ENCODE data around the gene ANKRD34A.
A peak's percentile ranks its signal among the peaks of the same experiment; 100 is the strongest.

The ANKRD34A gene

GRCh38 chr1:145990249-145990855 is 26.0 kb upstream of the ANKRD34A start:
- DNase-seq (ENCODE audit: low spot score), result no peak

GRCh38 chr1:145988773-145989172 is 24.4 kb upstream of the ANKRD34A start:
- no peak for DNase-seq (ENCODE audit: low spot score)

- DNase-seq (ENCODE audit: low spot score), result no peak
These were observed 23.6 kb upstream of the ANKRD34A start for GRCh38 chr1:145987926-145988325.

- DNase-seq (ENCODE audit: low spot score), result no peak
These were observed 22.2 kb upstream of the ANKRD34A start for GRCh38 chr1:145986551-145986950.

GRCh38 chr1:145985502-145986439 is 21.4 kb upstream of the ANKRD34A start:
- no peak for DNase-seq (ENCODE audit: low spot score)

- DNase-seq (ENCODE audit: low spot score), result no peak
These were observed 20.7 kb upstream of the ANKRD34A start for GRCh38 chr1:145985129-145985501.

GRCh38 chr1:145983960-145984830 is 19.8 kb upstream of the ANKRD34A start:
- no peak for DNase-seq (ENCODE audit: low spot score)

- DNase-seq (ENCODE audit: low spot score), result no peak
These were observed 18.9 kb upstream of the ANKRD34A start for GRCh38 chr1:145983206-145983675.

- DNase-seq (ENCODE audit: low spot score), result no peak
These were observed 17.8 kb upstream of the ANKRD34A start for GRCh38 chr1:145982010-145982723.

GRCh38 chr1:145980457-145980994 is 16.2 kb upstream of the ANKRD34A start:
- DNase-seq (ENCODE audit: low spot score), result no peak

GRCh38 chr1:145979746-145980456 is 15.5 kb upstream of the ANKRD34A start:
- DNase-seq (ENCODE audit: low spot score), result no peak

GRCh38 chr1:145978854-145979745 is 14.7 kb upstream of the ANKRD34A start:
- peak; percentile 83 for DNase-seq (ENCODE audit: low spot score)

GRCh38 chr1:145978471-145978853 is 14.1 kb upstream of the ANKRD34A start:
- no peak for DNase-seq (ENCODE audit: low spot score)

- peak; percentile 71 for DNase-seq (ENCODE audit: low spot score)
These were observed 13.4 kb upstream of the ANKRD34A start for GRCh38 chr1:145977486-145978470.

GRCh38 chr1:145977016-145977415 is 12.6 kb upstream of the ANKRD34A start:
- no peak for DNase-seq (ENCODE audit: low spot score)

- DNase-seq (ENCODE audit: low spot score), result no peak
These were observed 10.8 kb upstream of the ANKRD34A start for GRCh38 chr1:145975216-145975615.

- DNase-seq (ENCODE audit: low spot score), result no peak
These were observed 10.3 kb upstream of the ANKRD34A start for GRCh38 chr1:145974721-145975120.

GRCh38 chr1:145972580-145972979 is 8.2 kb upstream of the ANKRD34A start:
- DNase-seq (ENCODE audit: low spot score), result no peak
